Esophagus (tissue), 2 donors: ENCODE results near the gene G6PC1. TPM values are rescaled to one million over a fixed set of nuclear protein-coding genes. Genes with fewer than 3 reads are reported as not detected.
"Not testable (repeated sequence)": the region's sequence is repeated elsewhere in the genome, so short reads cannot be mapped to it uniquely, and the experiment has no call there.

Experiments used
- H3K27ac ChIP-seq, 2 donors: one replicate each; pipeline ENCODE4 v1.5.1; 2013; ENCODE audit warnings: low read depth in 2 of 2, mild to moderate bottlenecking in 2 of 2, inconsistent platforms in 1 of 2, low read length in 1 of 2, moderate library complexity in 1 of 2
- H3K27me3 ChIP-seq, 2 donors: one replicate each; pipeline ENCODE4 v1.6.1; 2013; ENCODE audit warnings: low read length in 2 of 2, control low read depth in 1 of 2, mild to moderate bottlenecking in 1 of 2; ENCODE audit not compliant: insufficient read depth in 2 of 2, control insufficient read depth in 1 of 2
- H3K36me3 ChIP-seq, 2 donors: one replicate each; pipeline ENCODE4 v1.6.1; 2013; ENCODE audit warnings: low read length in 1 of 2; ENCODE audit not compliant: control insufficient read depth in 2 of 2, insufficient read depth in 2 of 2
- H3K4me1 ChIP-seq, 2 donors: one replicate each; pipeline ENCODE4 v1.6.1; 2013; ENCODE audit warnings: low read length in 1 of 2; ENCODE audit not compliant: control insufficient read depth in 2 of 2, insufficient read depth in 2 of 2
- H3K4me3 ChIP-seq, 2 donors: one replicate each; pipeline ENCODE4 v1.5.1; 2013; ENCODE audit warnings: low read length in 2 of 2, mild to moderate bottlenecking in 2 of 2, low read depth in 1 of 2, moderate library complexity in 1 of 2
- H3K9me3 ChIP-seq, 2 donors: one replicate each; pipeline ENCODE4 v1.6.1; 2013; ENCODE audit warnings: mild to moderate bottlenecking in 2 of 2, low read depth in 1 of 2, low read length in 1 of 2, moderate library complexity in 1 of 2; ENCODE audit not compliant: control insufficient read depth in 2 of 2, insufficient read depth in 1 of 2
- WGBS, 2 donors: extraction: QIAGEN DNeasy Blood & Tissue Kit; methylation state at CpG; one replicate each; pipeline ENCODE4 v1.1.7; 2013; 5-methylcytosine and 5-hydroxymethylcytosine counted together
- polyA plus RNA-seq, 2 donors: library from polyadenylated mRNA; stranded (reverse); fragments of 200-250 nt; gene quantifications; one replicate each; pipeline ENCODE4 v1.2.3, GENCODE V29; 2013
- donor health status: healthy with polysubstance abuse.
- donor health status: Bipolar disorder and iron deficiency.

Gene G6PC1
- polyA plus RNA-seq, 2 donors: not detected

GRCh38 chr17:42898147-42898811 is 2.3 kb upstream of the G6PC1 start:
- no peak overlapping the region for H3K27ac ChIP-seq
- no peaks in the 10 kb centered on the region for H3K4me1 ChIP-seq
- H3K36me3 ChIP-seq: no peaks in the 10 kb centered on the region
- WGBS, 2 donors: 83 to 88% methylated on average over 7 of the region's 7 CpGs
- no peak overlapping the region for H3K4me3 ChIP-seq
- H3K9me3 ChIP-seq: no peaks in the 10 kb centered on the region
- H3K27me3 ChIP-seq: no peaks in the 10 kb centered on the region

GRCh38 chr17:42899981-42900380 is 618 bp upstream of the G6PC1 start:
- H3K9me3 ChIP-seq, H3K27ac ChIP-seq, H3K4me3 ChIP-seq, H3K27me3 ChIP-seq, H3K4me1 ChIP-seq, H3K36me3 ChIP-seq: not testable (repeated sequence)
- 78 to 83% methylated on average over 3 of the region's 3 CpGs for WGBS, 2 donors

- Histone ChIP-seq H3K4me1 (no peaks in the 10 kb centered on the region), H3K27ac (no peak overlapping the region), H3K4me3 (no peak overlapping the region), H3K27me3 (no peaks in the 10 kb centered on the region), H3K36me3 (no peaks in the 10 kb centered on the region), H3K9me3 (no peaks in the 10 kb centered on the region)
- WGBS, 2 donors: 66 to 82% methylated on average over 10 of the region's 10 CpGs
These were observed 1.1 kb downstream of the G6PC1 start for GRCh38 chr17:42901535-42902229.

GRCh38 chr17:42904110-42904469 is 3.5 kb downstream of the G6PC1 start:
- Histone ChIP-seq H3K36me3 (no peaks in the 10 kb centered on the region), H3K4me1 (no peaks in the 10 kb centered on the region), H3K27ac (no peak overlapping the region), H3K9me3 (no peaks in the 10 kb centered on the region), H3K4me3 (no peak overlapping the region), H3K27me3 (no peaks in the 10 kb centered on the region)
- WGBS, 2 donors: 54 to 61% methylated on average over 6 of the region's 6 CpGs

GRCh38 chr17:42906772-42907446 is 6.3 kb downstream of the G6PC1 start:
- WGBS, 2 donors: 75 to 83% methylated on average over 8 of the region's 8 CpGs
- H3K27ac ChIP-seq: no peak overlapping the region
- no peaks in the 10 kb centered on the region for H3K36me3 ChIP-seq
- no peaks in the 10 kb centered on the region for H3K27me3 ChIP-seq
- no peaks in the 10 kb centered on the region for H3K9me3 ChIP-seq
- H3K4me3 ChIP-seq: no peak overlapping the region
- no peaks in the 10 kb centered on the region for H3K4me1 ChIP-seq

- H3K27me3 ChIP-seq: no peaks in the 10 kb centered on the region
- WGBS, 2 donors: 69 to 73% methylated on average over 7 of the region's 7 CpGs
- no peak overlapping the region for H3K4me3 ChIP-seq
- no peak overlapping the region for H3K27ac ChIP-seq
- no peaks in the 10 kb centered on the region for H3K4me1 ChIP-seq
- no peaks in the 10 kb centered on the region for H3K9me3 ChIP-seq
- no peaks in the 10 kb centered on the region for H3K36me3 ChIP-seq
These were observed 8.5 kb downstream of the G6PC1 start for GRCh38 chr17:42908872-42909700.

GRCh38 chr17:42913522-42913921 is 12.9 kb downstream of the G6PC1 start:
- H3K27me3 ChIP-seq: no peaks in the 10 kb centered on the region
- no peaks in the 10 kb centered on the region for H3K4me1 ChIP-seq
- no peaks in the 10 kb centered on the region for H3K9me3 ChIP-seq
- H3K4me3 ChIP-seq: no peak overlapping the region
- 50 to 64% methylated on average over 2 of the region's 2 CpGs for WGBS, 2 donors
- no peaks in the 10 kb centered on the region for H3K36me3 ChIP-seq
- H3K27ac ChIP-seq: peak overlapping the region in 1 of 2 donors; percentile 18

GRCh38 chr17:42913981-42914617 is 13.5 kb downstream of the G6PC1 start:
- H3K27ac ChIP-seq: no peak overlapping the region

GRCh38 chr17:42915288-42915687 is 14.7 kb downstream of the G6PC1 start:
- not testable (repeated sequence) for H3K27me3 ChIP-seq, H3K36me3 ChIP-seq, H3K4me3 ChIP-seq, H3K27ac ChIP-seq, H3K4me1 ChIP-seq, H3K9me3 ChIP-seq
- WGBS, 2 donors: 92 to 94% methylated on average over 6 of the region's 6 CpGs

More at GRCh38 chr17:42913981-42914617, 13.5 kb downstream of the G6PC1 start:
- WGBS, 2 donors: 65 to 89% methylated on average over 3 of the region's 3 CpGs
- no peak overlapping the region for H3K4me3 ChIP-seq
- H3K9me3 ChIP-seq: no peaks in the 10 kb centered on the region
- no peaks in the 10 kb centered on the region for H3K36me3 ChIP-seq
- no peaks in the 10 kb centered on the region for H3K27me3 ChIP-seq
- H3K4me1 ChIP-seq: no peaks in the 10 kb centered on the region
